Osteocyte (in vitro differentiated cells): ENCODE measurements around the gene CLDN22. TPM values are rescaled to one million over a fixed set of nuclear protein-coding genes. Genes with fewer than 3 reads are reported as not detected.

ENCODE experiments used
- DNase-seq: peaks from one replicate; pipeline ENCODE4 v3.0.0; 2021; ENCODE audit warnings: mixed read lengths; ENCODE audit not compliant: unreplicated experiment; ENCODE audit errors: extremely low spot score
- H3K27ac Mint-ChIP-seq: one replicate; pipeline ENCODE4 v1.8.0; 2021; ENCODE audit warnings: mild to moderate bottlenecking, mixed read lengths; ENCODE audit not compliant: unreplicated experiment
- H3K27me3 Mint-ChIP-seq: one replicate; pipeline ENCODE4 v1.8.0; 2021; ENCODE audit warnings: mixed read lengths; ENCODE audit not compliant: unreplicated experiment
- H3K36me3 Mint-ChIP-seq: one replicate; pipeline ENCODE4 v1.8.0; 2021; ENCODE audit warnings: mixed read lengths; ENCODE audit not compliant: unreplicated experiment
- H3K4me1 Mint-ChIP-seq: one replicate; pipeline ENCODE4 v1.8.0; 2021; ENCODE audit warnings: mixed read lengths; ENCODE audit not compliant: unreplicated experiment
- H3K4me3 Mint-ChIP-seq: one replicate; pipeline ENCODE4 v1.8.0; 2021; ENCODE audit warnings: mild to moderate bottlenecking, moderate library complexity, mixed read lengths; ENCODE audit not compliant: unreplicated experiment
- H3K9me3 Mint-ChIP-seq: one replicate; pipeline ENCODE4 v1.8.0; 2021; ENCODE audit warnings: mixed read lengths; ENCODE audit not compliant: unreplicated experiment
- total RNA-seq: library from RNA; stranded (reverse); gene quantifications from 2 replicates; pipeline ENCODE4 v1.2.1, GENCODE V29; 2021
- TF ChIP-seq, protein P1 (sequence below): fragments of 200-600 bp; sonication (generic); IDR thresholded peaks from 2 replicates; pipeline ENCODE4 v1.5.0; 2021; ENCODE audit warnings: antibody characterized with exemption, mild to moderate bottlenecking, moderate library complexity

Gene CLDN22
- total RNA-seq, 1 donor from 2014 or later: not detected

DNA sequence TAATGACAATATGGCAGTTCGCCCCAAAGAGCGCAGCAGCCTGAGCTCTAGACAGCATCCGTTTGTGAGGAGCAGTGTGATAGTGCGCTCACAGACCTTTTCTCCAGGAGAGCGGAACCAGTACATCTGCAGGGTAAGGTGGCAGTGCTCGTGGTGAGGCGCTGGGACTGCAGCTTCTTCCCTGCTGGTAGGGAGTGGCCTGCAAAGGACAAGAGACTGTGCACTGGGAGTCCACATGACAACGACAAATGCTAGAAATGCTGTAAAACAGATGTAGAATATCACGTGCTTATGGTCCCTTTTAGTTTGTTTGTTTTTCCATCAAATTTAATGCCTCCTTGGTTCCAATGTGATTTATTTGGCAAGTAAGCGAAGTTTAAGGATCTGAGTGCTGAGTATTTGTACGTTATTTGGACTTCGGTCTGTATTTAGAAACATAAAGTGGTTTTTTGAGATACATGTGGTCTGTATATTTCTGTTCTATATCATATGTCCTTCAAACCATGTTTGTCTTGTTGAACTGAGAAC lies 35.8 kb downstream of the CLDN22 start:
- no peak overlapping the region for H3K4me3 Mint-ChIP-seq
- TF ChIP-seq, protein P1, sequence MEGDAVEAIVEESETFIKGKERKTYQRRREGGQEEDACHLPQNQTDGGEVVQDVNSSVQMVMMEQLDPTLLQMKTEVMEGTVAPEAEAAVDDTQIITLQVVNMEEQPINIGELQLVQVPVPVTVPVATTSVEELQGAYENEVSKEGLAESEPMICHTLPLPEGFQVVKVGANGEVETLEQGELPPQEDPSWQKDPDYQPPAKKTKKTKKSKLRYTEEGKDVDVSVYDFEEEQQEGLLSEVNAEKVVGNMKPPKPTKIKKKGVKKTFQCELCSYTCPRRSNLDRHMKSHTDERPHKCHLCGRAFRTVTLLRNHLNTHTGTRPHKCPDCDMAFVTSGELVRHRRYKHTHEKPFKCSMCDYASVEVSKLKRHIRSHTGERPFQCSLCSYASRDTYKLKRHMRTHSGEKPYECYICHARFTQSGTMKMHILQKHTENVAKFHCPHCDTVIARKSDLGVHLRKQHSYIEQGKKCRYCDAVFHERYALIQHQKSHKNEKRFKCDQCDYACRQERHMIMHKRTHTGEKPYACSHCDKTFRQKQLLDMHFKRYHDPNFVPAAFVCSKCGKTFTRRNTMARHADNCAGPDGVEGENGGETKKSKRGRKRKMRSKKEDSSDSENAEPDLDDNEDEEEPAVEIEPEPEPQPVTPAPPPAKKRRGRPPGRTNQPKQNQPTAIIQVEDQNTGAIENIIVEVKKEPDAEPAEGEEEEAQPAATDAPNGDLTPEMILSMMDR: no peak
- no peaks in the 10 kb centered on the region for H3K4me1 Mint-ChIP-seq
- H3K27ac Mint-ChIP-seq: no peak overlapping the region
- H3K27me3 Mint-ChIP-seq: no peaks in the 10 kb centered on the region
- H3K9me3 Mint-ChIP-seq: no peaks in the 10 kb centered on the region
- H3K36me3 Mint-ChIP-seq: peaks cover 50% of the 10 kb centered on the region
- no peak for DNase-seq

GRCh38 chr4:183276106-183276505 lies 44.0 kb downstream of the CLDN22 start:
- Mint-ChIP-seq H3K4me3 (no peak overlapping the region), H3K27me3 (no peaks in the 10 kb centered on the region), H3K27ac (no peak overlapping the region), H3K4me1 (no peaks in the 10 kb centered on the region), H3K36me3 (peaks cover 48% of the 10 kb centered on the region), H3K9me3 (peaks cover 23% of the 10 kb centered on the region)
- TF ChIP-seq, protein P1: no peak
- no peak for DNase-seq

DNA sequence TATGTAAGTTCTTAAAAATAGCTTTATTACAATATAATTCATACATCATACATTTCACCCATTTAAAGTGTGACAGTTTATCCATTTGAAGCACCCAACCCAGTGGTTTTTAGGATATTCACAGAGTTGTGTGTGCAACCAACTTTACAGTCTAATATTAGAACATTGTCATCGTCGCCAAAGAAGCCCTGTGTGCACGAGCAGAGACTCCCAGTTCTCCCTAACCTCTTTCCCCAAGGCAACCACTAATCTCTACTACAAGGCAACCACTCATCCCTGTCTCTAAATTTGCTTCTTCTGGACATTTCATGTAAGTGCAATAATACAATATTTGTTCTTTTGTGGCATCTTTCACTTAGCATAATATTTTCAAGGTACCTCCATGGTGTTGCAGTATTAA lies 47.7 kb downstream of the CLDN22 start:
- H3K27me3 Mint-ChIP-seq: no peaks in the 10 kb centered on the region
- peaks cover 23% of the 10 kb centered on the region for H3K9me3 Mint-ChIP-seq
- TF ChIP-seq, protein P1: no peak
- H3K4me1 Mint-ChIP-seq: no peaks in the 10 kb centered on the region
- no peak overlapping the region for H3K27ac Mint-ChIP-seq
- DNase-seq: no peak
- no peak overlapping the region for H3K4me3 Mint-ChIP-seq
- H3K36me3 Mint-ChIP-seq: peaks cover 61% of the 10 kb centered on the region

GRCh38 chr4:183268556-183268955 lies 51.5 kb downstream of the CLDN22 start:
- Mint-ChIP-seq H3K27me3 (no peaks in the 10 kb centered on the region), H3K9me3 (no peaks in the 10 kb centered on the region), H3K4me3 (no peak overlapping the region), H3K27ac (no peak overlapping the region), H3K4me1 (peaks cover 3% of the 10 kb centered on the region), H3K36me3 (peaks cover 45% of the 10 kb centered on the region)
- DNase-seq: no peak
- TF ChIP-seq, protein P1: no peak

Other genes starting within 250 kb of the CLDN22 start
- 47.2 and 53.5 TPM in 2 replicates for gene WWC2, start 221.0 kb downstream of the CLDN22 start, total RNA-seq
- not detected in 2 replicates for gene CLDN24, start 2.1 kb upstream of the CLDN22 start, total RNA-seq
- 13.2 and 13.8 TPM in 2 replicates for gene CDKN2AIP, start 124.4 kb upstream of the CLDN22 start, total RNA-seq
- 7.0 and 10.2 TPM in 2 replicates for gene ING2, start 184.8 kb upstream of the CLDN22 start, total RNA-seq